ENCODE data around the gene HDAC1.

HDAC1 gene

DNA sequence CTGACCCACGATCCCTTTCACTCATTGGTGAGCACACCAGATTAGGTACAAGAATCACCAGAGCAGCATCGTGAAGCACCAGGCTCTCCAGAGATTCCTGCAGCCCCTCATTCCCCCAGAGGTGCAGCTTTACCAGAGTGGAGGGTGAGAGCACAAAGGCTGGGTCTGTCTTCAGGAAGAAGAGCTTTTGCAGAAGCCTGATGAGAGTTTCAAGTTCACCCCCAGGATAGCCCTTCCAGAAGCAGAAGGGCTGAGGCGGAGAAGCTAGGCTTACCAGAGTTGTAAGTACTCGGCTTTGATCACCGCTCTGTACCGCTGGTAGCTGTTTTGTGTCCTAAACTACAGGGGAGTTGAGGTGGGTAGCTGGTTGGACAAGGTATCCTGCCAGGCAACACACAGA lies 73.6 kb downstream of the HDAC1 start:
- in situ Hi-C loops (cut with MboI; ENCODE audit: low sequenced_read_pairs): no loop called here

DNA sequence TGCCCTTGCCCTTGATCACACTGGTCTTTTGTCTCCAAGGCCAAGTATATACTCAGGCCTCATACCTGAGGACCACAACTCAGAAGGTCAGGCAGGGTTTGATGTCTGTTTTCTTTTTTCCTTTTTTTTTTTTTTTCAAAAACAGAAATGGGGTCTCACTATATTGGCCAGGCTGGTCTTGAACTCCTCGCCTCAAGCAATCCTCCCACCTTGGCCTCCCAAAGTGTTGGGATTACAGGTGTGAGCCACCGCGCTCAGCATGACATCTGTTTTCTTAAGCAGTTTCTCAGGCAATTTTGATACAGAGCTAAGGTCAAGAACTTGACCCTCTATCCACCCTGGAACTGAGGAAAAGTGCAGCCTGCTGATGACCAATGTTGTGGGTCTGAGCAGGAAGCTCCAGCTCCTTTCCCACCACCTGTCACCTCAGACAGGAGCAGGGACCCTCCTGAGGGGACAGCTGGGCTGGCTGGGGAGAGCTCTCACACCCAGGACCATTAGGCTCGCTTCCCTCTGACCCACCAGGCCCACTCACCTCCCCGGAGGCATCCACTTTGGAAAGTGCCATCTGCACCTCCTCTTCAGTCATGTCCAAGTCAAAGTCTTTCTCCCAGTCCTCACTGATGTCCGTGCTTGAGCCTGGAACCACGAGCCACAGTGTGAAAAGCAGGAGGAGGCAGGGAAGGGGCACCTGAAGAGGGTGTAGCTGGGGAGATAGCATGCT lies 76.2 kb downstream of the HDAC1 start:
- in situ Hi-C loops (cut with MboI; ENCODE audit: low sequenced_read_pairs): no loop called here

DNA sequence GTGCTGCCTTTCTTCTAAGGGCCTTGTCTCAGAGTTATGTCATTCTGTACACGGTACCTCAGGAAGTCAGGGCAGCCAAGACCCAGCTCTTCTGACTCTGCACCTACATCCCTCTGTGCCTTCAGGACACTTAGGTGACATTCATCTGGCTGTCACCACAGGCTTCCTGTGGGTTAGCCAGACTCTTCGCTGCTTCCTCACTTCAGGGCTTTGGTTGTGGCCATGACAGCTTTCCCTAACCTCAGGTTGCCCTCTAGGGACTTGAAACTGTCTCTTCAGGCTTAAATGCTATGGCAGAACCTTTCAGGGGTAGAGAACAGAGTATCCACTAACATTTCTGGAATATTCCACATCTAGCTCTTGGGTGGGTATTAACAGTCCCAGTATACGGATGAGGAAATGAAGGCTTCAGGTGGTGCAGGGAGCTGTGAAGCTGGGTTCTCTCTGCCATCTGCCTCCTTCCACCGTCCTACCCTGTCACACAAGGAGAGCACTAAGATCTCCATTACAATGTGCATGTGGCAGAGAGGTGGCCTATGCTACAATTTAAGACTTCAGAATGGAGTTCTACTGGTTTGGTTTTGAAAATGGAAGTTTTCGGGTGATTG lies 80.4 kb downstream of the HDAC1 start:
- in situ Hi-C loops (cut with MboI; ENCODE audit: low sequenced_read_pairs): no loop called here

DNA sequence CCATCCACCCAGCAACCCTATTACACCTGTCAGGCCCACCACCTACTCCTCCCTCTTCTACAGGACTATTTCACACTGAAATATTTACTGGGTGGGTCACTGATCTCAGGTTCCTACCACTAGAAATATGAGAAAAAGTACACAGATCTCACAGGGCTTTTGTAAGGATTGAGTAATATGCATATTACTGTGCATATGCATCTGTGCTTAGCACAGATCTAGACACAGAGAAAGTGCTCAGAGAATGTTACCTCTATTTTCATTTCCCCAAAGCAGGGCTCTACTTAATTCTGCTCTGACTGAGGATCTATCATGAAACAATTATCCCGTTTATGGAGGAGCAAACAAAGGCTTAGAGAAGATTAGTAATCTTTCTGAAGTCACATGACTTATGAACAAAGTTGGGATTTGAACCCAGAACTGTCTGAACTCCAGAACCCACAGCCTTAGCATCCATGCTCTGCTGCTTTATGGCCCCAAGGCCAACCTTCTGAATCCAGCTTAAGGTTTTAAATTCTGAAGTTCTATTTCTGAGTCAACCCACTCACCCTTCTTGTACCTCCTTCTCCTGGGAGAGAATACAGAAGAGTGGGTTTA lies 82.2 kb downstream of the HDAC1 start:
- in situ Hi-C loops (cut with MboI; ENCODE audit: low sequenced_read_pairs): no loop called here

DNA sequence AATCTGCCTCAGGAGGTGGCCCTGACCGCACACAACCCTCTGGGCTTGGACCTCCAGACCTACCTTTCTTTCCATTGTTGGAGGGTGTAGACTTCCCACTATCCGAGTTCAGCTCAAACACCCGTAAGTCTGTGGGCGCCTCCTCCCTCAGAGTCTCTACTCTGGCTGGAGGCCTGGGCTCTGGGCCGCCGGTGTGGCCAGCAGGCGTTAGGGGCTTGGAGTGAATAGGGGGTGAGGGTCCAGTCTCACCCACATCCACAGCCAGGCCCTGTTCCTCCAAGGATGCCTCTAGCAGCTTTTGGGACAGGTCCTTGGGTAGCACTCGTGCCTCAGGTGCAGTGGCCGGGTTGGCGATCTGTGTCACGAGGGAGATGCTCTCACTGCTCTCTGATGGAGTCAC lies 84.3 kb downstream of the HDAC1 start:
- in situ Hi-C loops (cut with MboI; ENCODE audit: low sequenced_read_pairs): no loop called here

DNA sequence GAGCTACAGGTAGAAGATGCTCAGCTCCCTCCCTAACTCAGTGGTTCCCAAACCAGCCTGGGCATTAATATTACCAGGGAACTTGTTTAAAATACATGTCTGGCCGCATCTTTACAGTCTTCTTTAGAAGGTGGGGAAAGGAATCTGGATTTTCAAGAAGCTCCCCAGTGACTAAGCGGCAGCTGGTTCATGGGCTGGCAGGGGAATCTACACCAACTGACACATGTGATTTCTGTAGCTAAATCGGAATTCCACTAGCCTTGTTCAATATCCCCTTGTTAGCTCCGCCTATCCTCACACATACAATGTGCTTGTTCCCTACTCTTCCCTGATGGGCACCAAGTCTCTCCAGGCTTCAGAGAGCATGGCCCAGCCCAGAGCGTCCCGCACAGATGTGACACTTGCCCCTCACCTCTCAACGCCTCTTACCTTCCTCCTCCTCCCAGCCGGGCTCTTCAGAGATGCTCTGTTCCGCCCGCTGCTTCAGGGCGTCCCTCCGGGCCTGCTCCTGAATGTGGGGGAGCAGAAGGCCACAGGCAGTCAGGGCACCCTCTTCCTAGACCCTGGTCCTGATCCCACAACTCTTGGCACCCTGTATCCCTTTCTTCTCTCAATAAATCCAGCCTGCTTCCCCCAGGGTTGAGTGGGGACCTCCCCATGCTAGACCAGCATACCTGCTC lies 85.8 kb downstream of the HDAC1 start:
- in situ Hi-C loops (cut with MboI; ENCODE audit: low sequenced_read_pairs): no loop called here

DNA sequence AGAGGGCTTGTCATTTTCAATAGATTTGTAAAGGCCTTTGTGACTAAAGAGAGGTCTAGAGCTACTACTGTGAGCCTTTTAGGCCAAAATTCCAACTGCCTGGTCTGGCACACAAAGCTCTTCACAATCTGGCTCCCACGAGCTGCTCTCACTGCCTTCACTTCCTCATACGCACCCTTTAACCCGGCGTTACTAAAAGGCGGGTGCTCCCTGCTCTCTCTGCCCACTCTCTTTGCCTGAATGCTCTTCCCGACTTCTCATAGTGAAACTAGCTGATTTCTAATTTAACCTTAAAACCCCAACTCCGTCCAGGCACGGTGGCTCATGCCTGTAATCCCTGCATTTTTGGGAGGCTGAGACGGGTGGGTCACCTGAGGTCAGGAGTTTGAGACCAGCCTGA lies 88.2 kb downstream of the HDAC1 start:
- in situ Hi-C loops (cut with MboI; ENCODE audit: low sequenced_read_pairs): no loop called here
